Measurements from ENCODE around the gene IGF2. TPM values are rescaled to one million over a fixed set of nuclear protein-coding genes. Genes with fewer than 3 reads are reported as not detected.

IGF2 gene
- total RNA-seq, 2 experiments from 2014 or later, result not detected

GRCh38 chr11:2122907-2123627 is 16.1 kb downstream of the IGF2 start:
- Mint-ChIP-seq H3K36me3 (ENCODE audit: low read depth) (no peaks in the 10 kb centered on the region), H3K9me3 (no peaks in the 10 kb centered on the region), H3K27ac (no peak overlapping the region), H3K4me3 (no peak overlapping the region), H3K27me3 (peaks cover 27% of the 10 kb centered on the region), H3K4me1 (ENCODE audit: low read depth) (no peaks in the 10 kb centered on the region)
- H3K4me1 ChIP-seq (ENCODE audit: insufficient read depth, low read length), result no peaks in the 10 kb centered on the region
- intact Hi-C loops (cut with DNase I, micrococcal nuclease), result no loop called here
- TF ChIP-seq, protein P1, sequence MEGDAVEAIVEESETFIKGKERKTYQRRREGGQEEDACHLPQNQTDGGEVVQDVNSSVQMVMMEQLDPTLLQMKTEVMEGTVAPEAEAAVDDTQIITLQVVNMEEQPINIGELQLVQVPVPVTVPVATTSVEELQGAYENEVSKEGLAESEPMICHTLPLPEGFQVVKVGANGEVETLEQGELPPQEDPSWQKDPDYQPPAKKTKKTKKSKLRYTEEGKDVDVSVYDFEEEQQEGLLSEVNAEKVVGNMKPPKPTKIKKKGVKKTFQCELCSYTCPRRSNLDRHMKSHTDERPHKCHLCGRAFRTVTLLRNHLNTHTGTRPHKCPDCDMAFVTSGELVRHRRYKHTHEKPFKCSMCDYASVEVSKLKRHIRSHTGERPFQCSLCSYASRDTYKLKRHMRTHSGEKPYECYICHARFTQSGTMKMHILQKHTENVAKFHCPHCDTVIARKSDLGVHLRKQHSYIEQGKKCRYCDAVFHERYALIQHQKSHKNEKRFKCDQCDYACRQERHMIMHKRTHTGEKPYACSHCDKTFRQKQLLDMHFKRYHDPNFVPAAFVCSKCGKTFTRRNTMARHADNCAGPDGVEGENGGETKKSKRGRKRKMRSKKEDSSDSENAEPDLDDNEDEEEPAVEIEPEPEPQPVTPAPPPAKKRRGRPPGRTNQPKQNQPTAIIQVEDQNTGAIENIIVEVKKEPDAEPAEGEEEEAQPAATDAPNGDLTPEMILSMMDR (IDR thresholded peaks at IDR 0.05), result no peak
- H3K27me3 ChIP-seq (ENCODE audit: control insufficient read depth in 1 of 2, insufficient read depth in 2 of 2, low read length in 2 of 2), result peaks cover 0 to 18% of the 10 kb centered on the region in 2 experiments
- H3K4me3 ChIP-seq (ENCODE audit: low read length), result no peak overlapping the region
- CTCF ChIA-PET, result no interaction called here
- H3K9me3 ChIP-seq (ENCODE audit: control insufficient read depth in 1 of 2, insufficient read depth in 1 of 2, low read length in 2 of 2), result peaks cover 0 to 12% of the 10 kb centered on the region in 2 experiments
- ATAC-seq (ENCODE audit: poor library complexity) (no peak), DNase-seq (no peak)
- H3K27ac ChIP-seq (ENCODE audit: low read depth in 1 of 2, low read length in 2 of 2), result no peak overlapping the region
- H3K36me3 ChIP-seq (ENCODE audit: insufficient read depth, low read length), result no peaks in the 10 kb centered on the region
- POLR2A ChIA-PET, result no interaction called here

DNA sequence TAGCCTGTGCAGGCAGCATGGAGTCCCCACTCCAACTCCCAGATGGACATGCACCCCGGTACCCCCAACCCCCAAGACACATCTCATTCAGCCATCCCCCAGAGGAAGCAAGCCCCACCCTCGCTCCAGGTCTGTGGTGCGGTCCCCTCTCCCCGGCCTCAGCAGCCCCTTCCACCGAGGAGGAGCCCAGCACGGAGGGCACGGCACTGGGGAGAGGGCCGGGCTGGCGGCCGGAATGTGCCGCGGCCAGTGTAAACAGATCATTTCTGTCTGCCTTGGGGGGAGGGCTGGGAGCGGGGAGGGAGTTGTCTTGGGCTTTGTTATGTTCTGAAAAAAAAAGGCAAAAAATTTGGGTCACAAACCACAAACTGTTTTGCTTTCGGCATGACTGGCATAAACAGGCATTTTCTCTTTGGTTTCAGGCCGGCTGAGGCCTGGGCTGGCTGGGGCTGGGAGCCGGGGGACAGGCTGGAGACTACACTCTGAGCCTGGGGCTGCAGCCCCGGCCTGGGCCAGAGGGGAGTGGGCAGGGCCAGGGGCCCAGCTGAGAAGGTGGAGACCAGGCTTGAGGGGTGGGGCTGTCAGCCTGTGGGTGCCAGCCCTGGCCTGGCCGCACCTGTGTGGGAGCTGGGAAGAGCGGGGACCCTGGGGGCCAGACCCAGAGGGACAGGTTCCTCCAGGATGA is 16.8 kb downstream of the IGF2 start:
- POLR2A ChIA-PET, result no interaction called here
- CTCF ChIA-PET, result no interaction called here
- no peak for DNase-seq

DNA sequence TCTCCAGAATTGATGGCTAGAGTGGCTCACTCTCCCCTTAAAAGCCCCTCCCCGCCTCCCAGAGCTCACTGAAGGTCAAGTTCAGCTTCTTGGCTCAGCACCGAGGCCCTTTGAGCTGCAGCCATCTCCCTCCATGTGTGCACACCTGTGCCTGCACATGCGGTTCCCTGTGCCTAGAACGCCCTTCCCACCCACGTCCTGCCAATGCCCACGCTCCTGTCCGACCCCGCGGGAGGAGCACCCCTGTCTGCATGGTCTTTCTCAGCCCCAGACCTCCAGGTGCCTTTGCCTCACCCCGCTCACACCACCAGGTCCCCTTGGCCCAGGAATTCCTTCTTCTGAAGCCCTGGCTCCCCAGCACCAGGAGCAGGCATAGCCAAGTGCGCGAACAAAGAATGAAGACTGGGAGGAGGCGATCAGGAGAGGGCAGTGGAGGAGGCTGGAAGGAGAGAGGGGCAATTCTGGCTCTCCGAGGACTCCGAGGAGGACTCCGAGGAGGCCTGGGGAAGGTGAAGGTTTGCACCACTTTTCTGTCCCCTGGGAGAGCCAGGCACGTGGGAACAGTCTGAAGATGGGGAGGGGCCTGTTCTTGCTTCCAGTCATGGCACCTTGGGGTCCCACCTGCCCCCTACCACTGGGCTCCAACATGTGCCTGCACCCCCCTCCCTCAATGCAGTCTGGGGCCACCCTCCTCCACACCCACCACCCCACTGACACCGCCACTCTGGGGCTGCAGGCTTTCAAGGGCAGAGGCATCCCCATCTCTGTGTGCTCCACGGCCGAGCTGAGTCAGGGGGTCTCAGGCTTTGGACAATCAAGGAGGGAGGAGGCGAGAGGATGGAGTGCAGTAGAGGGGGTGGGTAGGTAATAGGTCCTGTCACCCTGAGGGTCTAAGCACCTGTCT is 17.7 kb downstream of the IGF2 start:
- DNase-seq (no peak), ATAC-seq (ENCODE audit: poor library complexity) (no peak)
- Mint-ChIP-seq H3K4me3 (no peak overlapping the region), H3K9me3 (no peaks in the 10 kb centered on the region), H3K27ac (no peak overlapping the region), H3K36me3 (ENCODE audit: low read depth) (no peaks in the 10 kb centered on the region), H3K4me1 (ENCODE audit: low read depth) (no peaks in the 10 kb centered on the region), H3K27me3 (peaks cover 32% of the 10 kb centered on the region)
- Histone ChIP-seq H3K36me3 (ENCODE audit: insufficient read depth, low read length) (no peaks in the 10 kb centered on the region), H3K27me3 (ENCODE audit: control insufficient read depth in 1 of 2, insufficient read depth in 2 of 2, low read length in 2 of 2) (peaks cover 0 to 18% of the 10 kb centered on the region in 2 experiments), H3K4me1 (ENCODE audit: insufficient read depth, low read length) (no peaks in the 10 kb centered on the region), H3K9me3 (ENCODE audit: control insufficient read depth in 1 of 2, insufficient read depth in 1 of 2, low read length in 2 of 2) (peaks cover 0 to 12% of the 10 kb centered on the region in 2 experiments), H3K27ac (ENCODE audit: low read depth in 1 of 2, low read length in 2 of 2) (no peak overlapping the region), H3K4me3 (ENCODE audit: low read length) (no peak overlapping the region)
- ChIA-PET POLR2A (no interaction called here), CTCF (no interaction called here)
- TF ChIP-seq, protein P1 (IDR thresholded peaks at IDR 0.05), result no peak
- intact Hi-C loops (cut with DNase I, micrococcal nuclease), result no loop called here

More for the DNA sequence above, 16.8 kb downstream of the IGF2 start:
- Histone ChIP-seq H3K36me3 (ENCODE audit: insufficient read depth, low read length) (no peaks in the 10 kb centered on the region), H3K4me3 (ENCODE audit: low read length) (no peak overlapping the region), H3K9me3 (ENCODE audit: control insufficient read depth in 1 of 2, insufficient read depth in 1 of 2, low read length in 2 of 2) (peaks cover 0 to 12% of the 10 kb centered on the region in 2 experiments), H3K4me1 (ENCODE audit: insufficient read depth, low read length) (no peaks in the 10 kb centered on the region), H3K27me3 (ENCODE audit: control insufficient read depth in 1 of 2, insufficient read depth in 2 of 2, low read length in 2 of 2) (peaks cover 0 to 18% of the 10 kb centered on the region in 2 experiments), H3K27ac (ENCODE audit: low read depth in 1 of 2, low read length in 2 of 2) (no peak overlapping the region)
- Mint-ChIP-seq H3K4me3 (no peak overlapping the region), H3K27ac (no peak overlapping the region), H3K36me3 (ENCODE audit: low read depth) (no peaks in the 10 kb centered on the region), H3K4me1 (ENCODE audit: low read depth) (no peaks in the 10 kb centered on the region), H3K27me3 (peaks cover 32% of the 10 kb centered on the region), H3K9me3 (no peaks in the 10 kb centered on the region)
- intact Hi-C loops (cut with DNase I, micrococcal nuclease), result no loop called here
- TF ChIP-seq, protein P1 (IDR thresholded peaks at IDR 0.05), result no peak
- ATAC-seq (ENCODE audit: poor library complexity), result no peak
